ENCODE measurements around the gene FAM200A. TPM values are rescaled to one million over a fixed set of nuclear protein-coding genes. Genes with fewer than 3 reads are reported as not detected.
A peak's percentile ranks its signal among the peaks of the same experiment; 100 is the strongest.

The FAM200A gene
- polyA plus RNA-seq, 2 of the 4 experiments (the other 2 are of a cell fraction), result 5.3 to 9.8 TPM

DNA sequence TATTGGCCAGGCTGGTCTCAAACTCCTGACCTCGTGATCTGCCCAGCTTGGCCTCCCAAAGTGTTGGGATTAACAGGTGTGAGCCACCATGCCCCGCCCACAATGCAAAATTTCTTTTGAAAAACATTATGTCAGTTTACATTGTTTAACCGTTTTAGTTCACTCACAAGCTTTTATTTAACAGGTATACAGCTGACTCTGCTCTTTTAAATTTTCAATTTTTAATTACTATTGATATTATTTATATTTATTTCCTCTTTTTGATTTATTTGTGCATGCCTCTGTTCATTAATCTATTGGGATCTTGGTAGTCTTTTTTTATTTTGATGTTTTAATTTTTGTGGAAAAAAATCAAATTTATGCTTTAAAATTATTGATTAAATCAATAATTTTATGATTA is 30.5 kb downstream of the FAM200A start:
- Histone ChIP-seq H3K4me1 (no peaks in the 10 kb centered on the region), H3K9me3 (peaks cover 13% of the 10 kb centered on the region), H3K4me3 (no peak overlapping the region), H3K27ac (no peak overlapping the region), H3K4me2 (no peak overlapping the region)
- WGBS (ENCODE audit: missing lambda C conversion rate), result 81% methylated on average over 3 of the region's 3 CpGs
- ChIA-PET CTCF (interaction anchor here (0.9 to 1.0 kb wide), 2 partner anchors 95 kb away, joined by 3 read pairs; partner anchors contain the start of gene ZSCAN25), POLR2A (no interaction called here)
- TF ChIP-seq, protein P1, sequence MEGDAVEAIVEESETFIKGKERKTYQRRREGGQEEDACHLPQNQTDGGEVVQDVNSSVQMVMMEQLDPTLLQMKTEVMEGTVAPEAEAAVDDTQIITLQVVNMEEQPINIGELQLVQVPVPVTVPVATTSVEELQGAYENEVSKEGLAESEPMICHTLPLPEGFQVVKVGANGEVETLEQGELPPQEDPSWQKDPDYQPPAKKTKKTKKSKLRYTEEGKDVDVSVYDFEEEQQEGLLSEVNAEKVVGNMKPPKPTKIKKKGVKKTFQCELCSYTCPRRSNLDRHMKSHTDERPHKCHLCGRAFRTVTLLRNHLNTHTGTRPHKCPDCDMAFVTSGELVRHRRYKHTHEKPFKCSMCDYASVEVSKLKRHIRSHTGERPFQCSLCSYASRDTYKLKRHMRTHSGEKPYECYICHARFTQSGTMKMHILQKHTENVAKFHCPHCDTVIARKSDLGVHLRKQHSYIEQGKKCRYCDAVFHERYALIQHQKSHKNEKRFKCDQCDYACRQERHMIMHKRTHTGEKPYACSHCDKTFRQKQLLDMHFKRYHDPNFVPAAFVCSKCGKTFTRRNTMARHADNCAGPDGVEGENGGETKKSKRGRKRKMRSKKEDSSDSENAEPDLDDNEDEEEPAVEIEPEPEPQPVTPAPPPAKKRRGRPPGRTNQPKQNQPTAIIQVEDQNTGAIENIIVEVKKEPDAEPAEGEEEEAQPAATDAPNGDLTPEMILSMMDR (IDR thresholded peaks at IDR 0.05), result no peak
- TF ChIP-seq ESRRA (IDR thresholded peaks at IDR 0.05; ENCODE audit: borderline replicate concordance, low read length), result no peak
- FAIRE-seq (no peak), ATAC-seq (no peak), DNase-seq (ENCODE audit: low read depth in 1 of 2, low spot score in 1 of 2) (no peak)

- TF ChIP-seq ZC3H11A (IDR thresholded peaks at IDR 0.05), result no peak
- TF ChIP-seq EHF (CRISPR knock-in tag; IDR thresholded peaks at IDR 0.05), result no peak
- TF ChIP-seq FOSL2 (IDR thresholded peaks at IDR 0.05), result no peak
- TF ChIP-seq FOSL2 (CRISPR knock-in tag; IDR thresholded peaks at IDR 0.05), result peak; percentile 43; the same call in 1 of the 2 replicates
- no peak for TF ChIP-seq SREBF2 (IDR thresholded peaks at IDR 0.05)
- TF ChIP-seq ELK1 (IDR thresholded peaks at IDR 0.05; ENCODE audit: low read depth, low read length), result no peak
- no peak for FAIRE-seq
- CTCF ChIA-PET, result no interaction called here
- Histone ChIP-seq H3K27ac (no peak overlapping the region), H3K9me3 (no peaks in the 10 kb centered on the region), H3K4me2 (no peak overlapping the region), H3K4me3 (no peak overlapping the region), H3K4me1 (no peaks in the 10 kb centered on the region)
- no peak for DNase-seq (ENCODE audit: low read depth in 1 of 2, low spot score in 1 of 2)
- ATAC-seq, result no peak
- 97% methylated on average over 1 of the region's 1 CpG for WGBS (ENCODE audit: missing lambda C conversion rate)
- POLR2A ChIA-PET, result interaction anchor here (1.4 to 1.6 kb wide), 2 partner anchors 9 to 10 kb away, joined by 3 read pairs; partner anchors contain the start of gene ZKSCAN5
Measured at GRCh38 chr7:99514050-99514449, 37.9 kb downstream of the FAM200A start.

DNA sequence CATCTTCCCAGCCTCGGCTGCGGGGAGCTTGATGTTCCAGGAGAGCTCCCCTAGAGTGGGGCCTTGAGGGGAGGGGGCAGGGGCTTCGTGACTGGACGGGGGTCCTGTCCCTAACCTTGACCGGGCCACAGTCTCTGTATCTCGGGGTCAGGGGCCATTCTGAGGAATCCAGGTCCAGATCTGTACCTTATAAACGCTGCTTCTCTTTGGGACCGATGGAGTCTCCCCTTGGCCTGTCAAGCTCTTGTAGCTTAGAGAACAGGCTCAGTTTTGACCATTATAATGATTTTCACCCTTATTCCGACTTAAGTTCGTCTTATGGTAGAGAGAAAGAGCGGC is 46.6 kb downstream of the FAM200A start:
- no peak for TF ChIP-seq KDM1A (IDR thresholded peaks at IDR 0.05; ENCODE audit: low read depth)
- TF ChIP-seq PHF8 (IDR thresholded peaks at IDR 0.05; ENCODE audit: borderline replicate concordance, low read depth), result peak; percentile 84; the same call in 1 of the 2 replicates
- Histone ChIP-seq H3K4me3 (peak overlapping the region; percentile 95), H3K4me1 (peaks cover 16% of the 10 kb centered on the region; the same call in 2 of the 3 replicates), H3K9me3 (no peaks in the 10 kb centered on the region), H3K4me2 (peak overlapping the region; percentile 86), H3K27ac (peak overlapping the region; percentile 94 to 97)
- CTCF ChIA-PET, result interaction anchor here (1.2 kb wide), 2 partner anchors 97 to 489 kb away, joined by 3 read pairs; partner anchors contain the start of genes BUD31 and PDAP1
- DNase-seq (ENCODE audit: low read depth in 1 of 2, low spot score in 1 of 2) (no peak), ATAC-seq (peak; percentile 27 to 37), FAIRE-seq (no peak)
- POLR2A ChIA-PET, result interaction anchor here (0.6 to 3.2 kb wide), 8 partner anchors 10 to 414 kb away, joined by 3 to 23 read pairs (median 11); partner anchors contain the start of genes FAM200A, TRIM4, ZNF655 and ZSCAN25
- 12% methylated on average over 8 of the region's 11 CpGs for WGBS (ENCODE audit: missing lambda C conversion rate)

DNA sequence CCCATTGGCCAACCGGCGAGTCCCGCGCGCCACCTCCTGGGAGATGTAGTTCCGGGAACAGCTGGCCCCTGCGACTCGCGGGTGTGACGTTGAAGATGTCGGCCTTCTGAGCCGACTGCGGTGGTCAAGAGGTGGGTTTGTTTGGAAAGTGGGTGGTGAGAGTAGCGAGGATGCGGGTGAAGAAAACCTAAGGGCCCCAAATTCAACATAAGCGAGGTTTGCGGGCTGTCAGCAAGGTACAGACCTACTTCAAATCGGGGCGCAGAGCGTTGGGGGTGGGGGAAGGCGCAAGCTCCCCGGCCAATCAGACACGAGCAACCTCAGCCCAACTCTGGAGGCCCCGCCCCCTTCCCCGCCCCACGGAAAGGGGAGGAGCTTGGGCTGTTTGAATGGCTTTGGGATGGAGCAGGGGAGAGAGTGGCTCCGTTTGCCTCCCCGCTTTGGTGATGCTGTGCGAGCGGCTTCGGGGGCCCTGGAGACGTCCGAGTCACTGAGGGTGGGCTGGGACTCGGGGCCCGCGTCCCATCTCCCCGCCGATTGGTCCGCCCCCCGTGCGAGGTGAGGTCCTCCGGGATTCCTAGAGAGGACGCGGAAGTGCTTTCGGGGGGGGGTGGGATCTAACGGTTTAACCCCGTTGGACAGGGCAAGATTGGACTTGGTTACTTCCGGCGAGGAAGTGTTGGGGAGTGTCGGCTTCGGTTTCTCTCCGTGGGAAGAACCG is 47.2 kb downstream of the FAM200A start, which contains the start of gene ZKSCAN5:
Gene ZKSCAN5 (plus strand): TSS at position 60 of the 721 bp plus-strand sequence. CDS start 1,383 bp downstream, outside the sequence.
- ChIA-PET POLR2A (interaction anchor here (0.6 to 3.2 kb wide), 11 partner anchors 9 to 414 kb away, joined by 3 to 23 read pairs (median 10); partner anchors contain the start of genes ATP5MF, FAM200A, TRIM4 and ZNF655), CTCF (interaction anchor here (1.2 kb wide), 2 partner anchors 96 to 489 kb away, joined by 3 read pairs; partner anchors contain the start of genes BUD31 and PDAP1)
- Histone ChIP-seq H3K4me1 (peaks cover 16% of the 10 kb centered on the region; the same call in 2 of the 3 replicates), H3K4me2 (peak within 1 kb of the TSS; percentile 86), H3K9me3 (no peaks in the 10 kb centered on the region), H3K4me3 (peak within 1 kb of the TSS; percentile 95), H3K27ac (peak within 1 kb of the TSS; percentile 94 to 97)
- peak; percentile 88 to 94 for ATAC-seq
- WGBS (ENCODE audit: missing lambda C conversion rate), result 2% methylated on average over 35 of the region's 53 CpGs
- peak; percentile 98 for DNase-seq (ENCODE audit: low read depth in 1 of 2, low spot score in 1 of 2)
- no peak for FAIRE-seq
- TF ChIP-seq POLR2A (IDR thresholded peaks at IDR 0.05; ENCODE audit: low read length), result peak; percentile 86
- TF ChIP-seq, protein P2, sequence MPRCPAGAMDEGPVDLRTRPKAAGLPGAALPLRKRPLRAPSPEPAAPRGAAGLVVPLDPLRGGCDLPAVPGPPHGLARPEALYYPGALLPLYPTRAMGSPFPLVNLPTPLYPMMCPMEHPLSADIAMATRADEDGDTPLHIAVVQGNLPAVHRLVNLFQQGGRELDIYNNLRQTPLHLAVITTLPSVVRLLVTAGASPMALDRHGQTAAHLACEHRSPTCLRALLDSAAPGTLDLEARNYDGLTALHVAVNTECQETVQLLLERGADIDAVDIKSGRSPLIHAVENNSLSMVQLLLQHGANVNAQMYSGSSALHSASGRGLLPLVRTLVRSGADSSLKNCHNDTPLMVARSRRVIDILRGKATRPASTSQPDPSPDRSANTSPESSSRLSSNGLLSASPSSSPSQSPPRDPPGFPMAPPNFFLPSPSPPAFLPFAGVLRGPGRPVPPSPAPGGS (IDR thresholded peaks at IDR 0.05), result peak; percentile 70; the same call in 1 of the 3 replicates
- TF ChIP-seq POLR2AphosphoS2 (conservative IDR thresholded peaks at IDR 0.05; ENCODE audit: low read length), result no peak
- no peak for TF ChIP-seq RFX5 (IDR thresholded peaks at IDR 0.05)
- no peak for TF ChIP-seq HMGXB4 (CRISPR knock-in tag; IDR thresholded peaks at IDR 0.05; ENCODE audit: borderline replicate concordance)
- TF ChIP-seq JUNB (IDR thresholded peaks at IDR 0.05), result no peak
- no peak for TF ChIP-seq RARB (CRISPR knock-in tag; IDR thresholded peaks at IDR 0.05)
- TF ChIP-seq ZSCAN20 (CRISPR knock-in tag; IDR thresholded peaks at IDR 0.05), result no peak
- TF ChIP-seq FOSL2 (IDR thresholded peaks at IDR 0.05), result no peak
- no peak for TF ChIP-seq FOSL2 (CRISPR knock-in tag; IDR thresholded peaks at IDR 0.05)
- no peak for TF ChIP-seq ELK1 (IDR thresholded peaks at IDR 0.05; ENCODE audit: low read depth, low read length)
- no peak for TF ChIP-seq KDM1A (IDR thresholded peaks at IDR 0.05; ENCODE audit: low read depth)
- TF ChIP-seq KDM5A (IDR thresholded peaks at IDR 0.05), result no peak
- TF ChIP-seq, protein P3, sequence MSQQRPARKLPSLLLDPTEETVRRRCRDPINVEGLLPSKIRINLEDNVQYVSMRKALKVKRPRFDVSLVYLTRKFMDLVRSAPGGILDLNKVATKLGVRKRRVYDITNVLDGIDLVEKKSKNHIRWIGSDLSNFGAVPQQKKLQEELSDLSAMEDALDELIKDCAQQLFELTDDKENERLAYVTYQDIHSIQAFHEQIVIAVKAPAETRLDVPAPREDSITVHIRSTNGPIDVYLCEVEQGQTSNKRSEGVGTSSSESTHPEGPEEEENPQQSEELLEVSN (IDR thresholded peaks at IDR 0.05; ENCODE audit: borderline replicate concordance, low read depth), result no peak

All from A549 (cell line).